HepG2 (cell line): ENCODE results near the gene RPL36AL. TPM values are rescaled to one million over a fixed set of nuclear protein-coding genes. Genes with fewer than 3 reads are reported as not detected.

ENCODE experiments used
- ATAC-seq: fragments of 200-7000 bp; cut with Tn5 transposase; 3 replicates; pipeline ENCODE4 v1.9.1; 2020; ENCODE audit warnings: mild to moderate bottlenecking, moderate library complexity
- BruUV-seq: library from RNA; stranded (reverse); fragments of 400-500 nt; replicated peaks from 2 replicates; lab custom pipeline; 2021; lab: Mats Ljungman, UMichigan
- CTCF ChIA-PET: fragments of 300-600 bp; formaldehyde crosslinking; extraction: SDS; loops from one replicate; lab custom pipeline; 2021; ENCODE audit warnings: low total read pairs, inconsistent platforms, low intra/inter-chr PET ratio; lab: Yijun Ruan, JAX
- POLR2A ChIA-PET: fragments of 350-600 bp; sonication (Branson Sonifier 250); formaldehyde crosslinking; loops from one replicate; lab custom pipeline; 2020; ENCODE audit warnings: antibody characterized with exemption, inconsistent platforms; lab: Yijun Ruan, JAX
- DNase-seq: peaks from one replicate; pipeline ENCODE4 v3.0.0-alpha.2; 2015; ENCODE audit warnings: low spot score
- FAIRE-seq: peaks from 3 replicates; lab custom pipeline; 2011; peaks lifted over from hg19 to GRCh38; lab: Jason Lieb, UNC
- H2AFZ ChIP-seq: one replicate; pipeline ENCODE4 v1.6.1; 2011; ENCODE audit warnings: low read length, inconsistent platforms
- H3K27ac ChIP-seq: fragments of 300-600 bp; 3 replicates; pipeline ENCODE4 v1.8.0; 2011; ENCODE audit warnings: mixed run types, mild to moderate bottlenecking, mixed read lengths, low read length, inconsistent platforms; ENCODE audit not compliant: insufficient read depth; ENCODE audit errors: extremely low read length
- H3K27me3 ChIP-seq, 2 experiments: fragments of 200-600 bp in 1 of 2; 2 replicates in 1 of 2; 3 replicates in 1 of 2; pipeline versions ENCODE4 v1.6.0 to v1.8.0; 2011; ENCODE audit warnings: low read length in 2 of 2, mild to moderate bottlenecking in 2 of 2, moderate library complexity in 2 of 2, inconsistent platforms in 1 of 2; ENCODE audit not compliant: insufficient read depth in 2 of 2, control insufficient read depth in 1 of 2
- H3K36me3 ChIP-seq, 2 experiments: fragments of 200-600 bp in 1 of 2; replicated peaks in 1 of 2; 2 replicates in 1 of 2; 3 replicates in 1 of 2; pipeline versions ENCODE4 v1.5.1 to v1.8.0; 2011; ENCODE audit warnings: low read length in 2 of 2, inconsistent platforms in 1 of 2; ENCODE audit not compliant: insufficient read depth in 2 of 2, control insufficient read depth in 1 of 2
- H3K4me1 ChIP-seq: 2 replicates; pipeline ENCODE4 v1.5.1; 2012; ENCODE audit warnings: low read length, inconsistent platforms; ENCODE audit not compliant: insufficient read depth
- H3K4me2 ChIP-seq: 2 replicates; pipeline ENCODE4 v1.6.0; 2011; ENCODE audit warnings: low read depth, low read length, inconsistent platforms
- H3K4me3 ChIP-seq, 3 experiments: fragments of 200-600 bp in 1 of 3; sonication (generic), shearing (Covaris generic) in 1 of 3; replicated peaks in 1 of 3; 2 replicates each; pipeline ENCODE4 v1.5.1; 2011 to 2016; ENCODE audit warnings: low read length in 3 of 3, inconsistent platforms in 2 of 3, low read depth in 2 of 3, mild to moderate bottlenecking in 2 of 3, control low read depth in 1 of 3, mixed read lengths in 1 of 3; ENCODE audit not compliant: insufficient read depth in 1 of 3
- H3K79me2 ChIP-seq: one replicate; pipeline ENCODE4 v1.6.1; 2011; ENCODE audit warnings: low read length, inconsistent platforms; ENCODE audit not compliant: insufficient read depth
- H3K9ac ChIP-seq: 2 replicates; pipeline ENCODE4 v1.6.0; 2011; ENCODE audit warnings: mild to moderate bottlenecking, low read depth, low read length, inconsistent platforms; ENCODE audit not compliant: insufficient read depth
- H3K9me3 ChIP-seq: 2 replicates; pipeline ENCODE4 v1.5.1; 2012; ENCODE audit warnings: mild to moderate bottlenecking, low read length
- H4K20me1 ChIP-seq: 2 replicates; pipeline ENCODE4 v1.6.0; 2011; ENCODE audit warnings: inconsistent platforms, mild to moderate bottlenecking, low read length, moderate library complexity; ENCODE audit not compliant: insufficient read depth
- KDM4B ChIP-seq: sonication (generic); formaldehyde crosslinking; IDR thresholded peaks from 2 replicates; pipeline ENCODE4 v1.4.0; 2020; ENCODE audit warnings: missing genetic modification reagents
- ZNF552 ChIP-seq: sonication (generic); formaldehyde crosslinking; IDR thresholded peaks from 2 replicates; pipeline ENCODE4 v1.9.0; 2022; ENCODE audit warnings: missing genetic modification reagents, mild to moderate bottlenecking, borderline replicate concordance
- WGBS: methylation state at CpG from one replicate; pipeline ENCODE4 v1.1.6; 2017; ENCODE audit warnings: low lambda C conversion rate; 5-methylcytosine and 5-hydroxymethylcytosine counted together
- in situ Hi-C: cut with HindIII; loops from 2 replicates; pipeline ENCODE4 v1.10.0; 2017; ENCODE audit warnings: low pct_unique_long_range_greater_than_20kb; ENCODE audit not compliant: extremely low pct_ligation_motif_present
- intact Hi-C: fragments of 100-400 bp; cut with micrococcal nuclease; formaldehyde crosslinking; loops from one replicate; pipeline ENCODE4 v1.10.0; 2022; ENCODE audit not compliant: unreplicated experiment
- polyA plus RNA-seq, 8 experiments: library from polyadenylated mRNA; depleted of rRNA in 3 of 8; stranded (reverse) in 7 of 8; unstranded in 1 of 8; fragments of >200 nt; fragmentation: Illumina TruSeq in 4 of 8; extraction: Trizol in 4 of 8; gene quantifications; 2 replicates each; pipeline versions ENCODE4 v1.2.1 to v1.2.3, GENCODE V29; 2011 to 2016; ENCODE audit warnings: low read depth in 4 of 8, missing spikeins in 1 of 8, mixed read lengths in 1 of 8; ENCODE audit not compliant: insufficient read depth in 1 of 8
- total RNA-seq, 5 experiments: library from RNA; depleted of rRNA; stranded (reverse); fragments of >200 nt; fragmentation: Illumina TruSeq; extraction: Trizol; gene quantifications; 2 replicates each; pipeline ENCODE4 v1.2.3, GENCODE V29; 2016; ENCODE audit warnings: low read depth in 1 of 5

RPL36AL gene
- total and polyA plus RNA-seq, 2 of the 13 experiments (the other 11 are each of a cell fraction or from before 2014, with no cell fraction given), result 90.0 to 294 TPM

DNA sequence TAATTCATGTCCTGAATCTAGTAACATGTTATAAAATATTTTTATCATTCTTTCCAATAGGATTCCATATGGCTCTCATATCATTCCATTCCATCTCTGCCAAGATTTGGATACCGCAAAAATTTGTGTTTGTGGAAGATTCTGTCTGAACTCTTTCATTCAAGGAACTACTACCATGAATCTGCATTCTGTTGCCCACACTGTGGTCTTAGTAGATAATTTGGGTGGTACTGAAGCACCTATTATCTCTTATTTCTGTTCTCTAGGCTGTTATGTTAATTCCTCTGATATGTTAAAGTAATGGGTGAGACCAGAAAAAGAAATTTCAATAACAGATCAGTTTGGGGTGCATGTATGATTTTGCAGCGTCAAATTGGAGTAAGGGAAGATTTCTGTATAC lies 6.2 kb downstream of the RPL36AL start:
- H2AFZ ChIP-seq, result no peak overlapping the region
- intact Hi-C loops, result no loop called here
- in situ Hi-C loops, result no loop called here
- peaks cover 33% of the 10 kb centered on the region for H3K4me1 ChIP-seq
- peaks cover 14% of the 10 kb centered on the region for H3K79me2 ChIP-seq
- ATAC-seq (no peak), FAIRE-seq (no peak), DNase-seq (no peak)
- POLR2A ChIA-PET, result interaction anchor here (0.8 kb wide), 1 partner anchor 10 kb away, joined by 3 read pairs; no protein-coding TSS in a partner anchor
- no peak overlapping the region for H3K27ac ChIP-seq
- no peak overlapping the region for H3K4me2 ChIP-seq
- CTCF ChIA-PET, result no interaction called here
- H3K9ac ChIP-seq, result no peak overlapping the region
- no peak for TF ChIP-seq KDM4B (CRISPR knock-in tag)
- peaks cover 1 to 18% of the 10 kb centered on the region in 2 experiments; a peak in 2 of 5 replicates for H3K36me3 ChIP-seq
- no peaks in the 10 kb centered on the region; the same call in 1 of the 2 replicates for H4K20me1 ChIP-seq
- 98% methylated on average over 2 of the region's 2 CpGs for WGBS
- H3K9me3 ChIP-seq, result no peaks in the 10 kb centered on the region
- H3K4me3 ChIP-seq, result no peak overlapping the region
- no TSS peak for BruUV-seq
- no peaks in the 10 kb centered on the region for H3K27me3 ChIP-seq

DNA sequence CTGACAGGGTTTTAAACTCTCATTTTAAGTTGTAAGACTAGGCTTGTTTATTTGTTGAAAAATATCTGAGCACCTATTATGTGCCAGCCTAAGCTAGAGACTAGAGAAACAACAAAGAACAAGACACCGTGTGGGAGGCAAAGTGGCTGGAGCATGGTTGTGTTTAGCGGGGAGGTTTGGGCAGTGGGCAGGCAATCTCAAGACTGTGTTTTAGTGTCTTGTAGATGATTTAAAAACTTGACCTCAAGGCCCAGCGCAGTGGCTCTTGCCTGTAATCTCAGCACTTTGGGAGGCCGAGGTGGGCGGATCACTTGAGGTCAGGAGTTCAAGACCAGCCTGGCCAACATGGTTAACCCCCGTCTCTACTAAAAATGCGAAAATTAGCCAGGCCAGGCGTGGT lies 7.8 kb downstream of the RPL36AL start:
- no peak for DNase-seq
- 97% methylated on average over 8 of the region's 8 CpGs for WGBS
- in situ Hi-C loops (no loop called here), intact Hi-C loops (no loop called here)
- no peak overlapping the region for H3K4me3 ChIP-seq
- no peaks in the 10 kb centered on the region for H3K27me3 ChIP-seq
- ChIA-PET CTCF (no interaction called here), POLR2A (interaction anchor here (2.3 kb wide), 1 partner anchor 8 kb away, joined by 14 read pairs; the partner anchor contains the start of genes MGAT2 and RPL36AL)
- H3K4me1 ChIP-seq, result peaks cover 18% of the 10 kb centered on the region
- no peak overlapping the region for H2AFZ ChIP-seq
- H3K36me3 ChIP-seq, result peaks cover 1 to 6% of the 10 kb centered on the region in 2 experiments; a peak in 1 of 5 replicates
- no peak for FAIRE-seq
- H3K9me3 ChIP-seq, result no peaks in the 10 kb centered on the region
- no peaks in the 10 kb centered on the region; the same call in 1 of the 2 replicates for H4K20me1 ChIP-seq
- TF ChIP-seq ZNF552 (CRISPR knock-in tag), result no peak
- ATAC-seq, result no peak
- peaks cover 2% of the 10 kb centered on the region for H3K79me2 ChIP-seq
- no peak overlapping the region for H3K27ac ChIP-seq
- H3K4me2 ChIP-seq, result no peak overlapping the region
- H3K9ac ChIP-seq, result no peak overlapping the region
- no TSS peak for BruUV-seq
